Stimulated activated CD4-positive, alpha-beta T cell treated with anti-CD3 and anti-CD28 coated beads, Interleukin-4, amount 100 ng/mL, for 24 hours (primary cell): ENCODE measurements around the gene PFKFB3.
"Not testable (repeated sequence)": the region's sequence is repeated elsewhere in the genome, so short reads cannot be mapped to it uniquely, and the experiment has no call there.

Experiments used
- DNase-seq: peaks from one replicate; pipeline ENCODE4 v3.0.0-alpha.2; 2020

The PFKFB3 gene

DNA sequence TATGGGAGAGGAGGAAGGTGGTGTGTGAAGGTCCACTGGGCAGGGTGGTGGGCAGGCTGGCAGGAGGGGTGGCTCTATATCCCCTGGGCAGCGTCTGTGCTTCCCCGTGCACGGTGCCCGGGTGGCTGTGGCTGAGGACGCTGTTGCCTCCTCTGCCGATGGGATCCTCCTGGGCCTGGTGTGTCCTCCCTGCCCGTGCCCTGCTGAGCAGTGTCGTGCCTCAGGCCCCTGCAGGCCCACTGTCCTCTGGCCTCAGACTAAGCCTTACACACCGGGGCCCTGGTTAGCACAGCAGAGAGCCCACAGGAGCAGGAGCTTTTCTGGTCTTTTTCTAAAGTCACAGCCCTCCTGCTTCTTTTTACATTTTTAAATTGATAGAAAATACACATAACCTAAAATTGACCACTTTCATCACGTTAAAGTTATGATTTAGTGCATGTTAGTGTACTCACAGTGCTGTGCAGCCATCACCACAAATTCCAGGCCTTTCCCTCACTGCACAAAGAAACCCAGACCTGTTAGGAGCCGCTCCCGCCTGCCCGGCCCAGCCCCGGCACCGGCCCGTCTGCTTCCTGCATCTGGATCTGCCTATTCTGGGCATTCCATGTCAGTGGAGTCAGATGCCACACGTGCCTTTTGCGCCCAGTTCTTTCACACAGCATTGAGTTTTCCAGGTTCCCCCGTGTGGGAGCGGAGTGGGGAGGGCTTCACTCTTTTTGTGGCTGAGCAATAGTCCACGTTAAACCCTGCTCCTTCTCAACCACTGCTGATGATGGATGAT, 19.4 kb downstream of the PFKFB3 start:
- DNase-seq, result no peak

DNA sequence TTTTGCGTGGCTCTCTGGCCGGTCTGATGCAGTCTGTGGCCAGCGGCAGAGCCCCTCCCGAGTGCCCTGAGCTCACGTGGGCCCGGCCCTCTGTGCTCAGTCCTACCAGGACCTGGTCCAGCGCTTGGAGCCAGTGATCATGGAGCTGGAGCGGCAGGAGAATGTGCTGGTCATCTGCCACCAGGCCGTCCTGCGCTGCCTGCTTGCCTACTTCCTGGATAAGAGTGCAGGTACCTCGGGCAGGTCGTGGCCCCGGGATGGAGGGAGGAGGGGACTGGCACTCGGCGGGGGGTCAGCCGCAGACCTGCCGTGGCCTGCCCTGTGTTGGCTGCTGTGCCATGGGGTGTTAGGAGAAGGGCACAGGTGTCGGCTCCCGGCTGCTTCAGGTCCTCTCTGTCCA, 20.0 kb downstream of the PFKFB3 start:
- no peak for DNase-seq

DNA sequence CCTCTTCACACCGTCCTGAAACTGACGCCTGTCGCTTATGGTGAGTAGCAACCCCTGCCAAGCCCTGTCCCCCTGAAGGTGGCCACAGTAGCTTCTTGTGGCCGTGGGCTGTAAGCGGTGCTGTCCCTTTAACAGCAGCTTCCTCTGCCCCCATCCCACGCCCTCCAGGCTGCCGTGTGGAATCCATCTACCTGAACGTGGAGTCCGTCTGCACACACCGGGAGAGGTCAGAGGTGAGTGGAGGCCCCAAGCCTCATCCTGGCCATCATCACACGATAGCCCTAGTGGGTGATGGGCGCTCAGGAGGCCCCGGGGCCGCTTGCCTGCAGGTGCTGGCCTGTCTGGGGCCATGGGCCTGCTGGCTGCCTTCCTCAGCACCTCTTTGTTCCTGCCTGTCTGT, 21.2 kb downstream of the PFKFB3 start:
- DNase-seq, result no peak

DNA sequence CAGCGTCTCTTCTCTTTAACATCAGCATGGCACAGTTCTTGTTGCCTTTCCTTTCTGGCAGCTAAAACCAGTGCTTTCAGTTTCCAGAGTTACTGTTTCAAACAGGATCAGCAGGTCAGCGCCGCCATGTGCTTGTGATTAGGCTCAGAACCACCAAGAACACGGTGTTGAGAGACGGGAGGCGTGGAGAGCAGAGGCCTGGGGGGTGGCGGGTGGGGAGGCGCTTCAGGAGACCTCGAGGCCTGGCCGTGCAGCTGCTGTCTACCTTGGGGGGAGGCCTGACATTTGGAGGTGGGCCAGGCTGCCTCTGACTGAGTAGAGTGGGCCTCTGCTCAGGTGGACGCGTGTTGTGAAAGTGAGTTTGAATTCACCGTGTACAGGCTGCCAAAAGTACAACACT, 22.0 kb downstream of the PFKFB3 start:
- no peak for DNase-seq

DNA sequence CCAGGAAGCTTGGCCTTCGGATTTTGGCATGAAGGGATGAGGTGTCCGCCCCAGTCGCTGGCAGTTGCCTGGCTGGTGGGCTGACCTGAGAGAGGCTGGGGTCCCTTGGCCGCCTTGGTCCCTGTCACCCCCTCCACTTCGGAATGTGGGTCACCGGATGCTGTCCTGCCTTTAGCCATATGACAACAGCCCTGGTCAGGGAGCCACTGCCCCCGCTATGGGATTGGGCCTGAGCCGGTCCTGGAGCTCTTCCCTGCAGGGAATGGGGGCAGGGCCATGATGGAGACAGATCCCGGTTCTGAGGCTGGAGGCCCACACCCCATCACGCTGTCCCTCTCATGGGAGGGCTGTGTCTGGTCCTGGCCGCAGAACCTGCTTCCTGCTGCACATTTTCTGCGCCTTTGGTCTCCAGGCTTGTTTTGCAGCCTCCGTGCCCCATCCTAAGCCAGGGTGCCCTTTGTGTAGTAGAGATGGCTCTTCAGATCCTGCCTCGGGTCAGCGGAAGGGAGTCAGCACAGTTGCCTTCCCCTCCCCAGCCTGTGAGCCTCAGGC, 22.6 kb downstream of the PFKFB3 start:
- no peak for DNase-seq

DNA sequence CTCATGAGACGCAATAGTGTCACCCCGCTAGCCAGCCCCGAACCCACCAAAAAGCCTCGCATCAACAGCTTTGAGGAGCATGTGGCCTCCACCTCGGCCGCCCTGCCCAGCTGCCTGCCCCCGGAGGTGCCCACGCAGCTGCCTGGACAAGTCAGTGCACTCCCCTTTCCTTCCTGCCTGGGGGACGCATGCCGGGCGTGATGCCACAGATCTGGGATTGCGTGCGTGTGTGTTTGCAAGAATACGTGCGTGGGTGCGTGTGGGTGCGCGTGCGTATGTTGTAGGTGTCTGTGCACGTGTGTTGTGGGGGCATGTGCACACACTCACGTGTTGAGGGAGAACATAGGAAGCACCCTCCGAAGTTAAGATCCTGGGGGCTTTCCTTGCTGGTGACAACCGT, 23.5 kb downstream of the PFKFB3 start:
- DNase-seq, result no peak

DNA sequence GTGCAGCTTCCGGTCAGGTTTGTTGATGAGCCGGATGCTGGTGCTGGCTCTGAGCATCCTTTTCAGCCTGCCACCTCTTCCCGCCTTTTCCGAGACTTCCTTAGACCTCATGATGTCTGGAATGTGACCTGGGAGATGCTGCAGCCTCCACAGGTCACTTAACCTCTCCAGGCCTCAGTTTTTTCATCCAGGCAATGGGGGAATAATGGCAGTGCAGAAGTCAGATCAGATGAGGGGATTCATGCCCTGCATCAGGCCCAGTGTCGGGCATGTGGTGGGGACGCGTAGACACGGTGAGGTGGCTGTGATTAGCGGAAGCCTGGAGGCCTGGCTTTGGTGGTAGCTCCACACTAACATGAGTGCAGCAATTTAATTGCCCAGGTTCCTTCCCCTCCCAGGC, 24.6 kb downstream of the PFKFB3 start:
- no peak for DNase-seq

DNA sequence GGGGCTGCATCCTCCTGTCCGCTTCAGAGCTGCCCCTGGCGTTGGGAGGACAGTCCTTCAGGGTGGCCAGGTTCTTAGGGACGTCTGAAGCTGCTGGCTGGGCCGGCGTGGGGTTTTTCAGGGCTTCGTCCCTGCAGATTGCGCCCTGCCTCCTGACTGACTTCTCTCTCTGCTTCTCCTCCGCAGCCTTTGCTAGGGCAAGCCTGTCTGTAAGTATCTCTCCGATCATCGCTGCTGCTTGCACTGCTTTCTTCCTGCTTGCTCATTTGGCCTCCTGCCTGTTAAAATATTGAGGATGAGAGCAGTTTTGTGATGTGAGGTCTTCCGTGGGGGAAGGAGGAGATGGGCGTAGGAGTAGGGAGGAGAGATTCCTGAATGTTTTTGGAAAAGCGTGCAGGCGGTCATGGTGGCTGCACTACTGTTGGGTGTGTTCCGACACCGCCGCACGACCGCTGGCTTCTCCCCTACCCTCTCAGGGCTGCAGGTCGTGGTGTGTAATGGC, 25.3 kb downstream of the PFKFB3 start:
- no peak for DNase-seq

DNA sequence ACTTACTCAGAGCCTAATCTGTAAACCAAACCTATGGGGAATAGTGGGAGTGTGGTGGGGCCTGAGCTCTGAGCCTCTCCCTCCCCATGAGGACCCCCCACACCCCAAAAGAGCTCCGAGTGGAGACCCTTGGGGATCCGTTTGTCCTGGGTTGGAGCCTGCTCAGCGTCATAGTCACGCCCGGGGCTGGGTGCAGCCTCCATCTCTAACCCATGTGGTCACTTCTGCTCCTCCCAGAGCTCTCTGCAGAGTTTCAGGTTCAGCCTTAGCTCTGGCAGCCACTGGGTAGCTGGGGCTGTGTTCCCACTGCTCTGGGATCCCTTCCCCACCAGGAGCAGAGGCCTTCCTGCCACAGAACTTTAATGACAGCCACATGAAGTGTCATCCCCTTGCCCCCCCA, 25.9 kb downstream of the PFKFB3 start:
- DNase-seq, result no peak

DNA sequence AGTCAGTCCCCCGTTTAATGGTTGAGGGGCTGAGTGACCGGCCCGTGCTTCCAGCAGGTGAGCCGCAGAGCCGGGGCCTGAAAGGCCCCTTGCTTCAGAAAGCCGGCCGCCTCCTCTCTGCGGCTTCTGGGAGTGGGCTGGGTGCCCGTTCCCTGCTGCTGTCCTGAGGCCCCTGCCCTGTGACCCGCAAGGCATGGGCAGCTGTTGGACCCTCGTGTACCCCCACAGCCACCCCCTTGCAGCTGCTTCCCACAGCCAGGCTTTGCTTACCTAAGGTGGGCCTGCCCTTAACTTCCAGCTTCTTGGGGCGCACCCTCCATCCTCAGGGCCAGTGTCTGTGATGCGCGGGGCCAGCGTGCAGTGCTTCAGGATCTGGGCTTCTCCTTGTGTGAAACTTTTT, 26.6 kb downstream of the PFKFB3 start:
- no peak for DNase-seq

DNA sequence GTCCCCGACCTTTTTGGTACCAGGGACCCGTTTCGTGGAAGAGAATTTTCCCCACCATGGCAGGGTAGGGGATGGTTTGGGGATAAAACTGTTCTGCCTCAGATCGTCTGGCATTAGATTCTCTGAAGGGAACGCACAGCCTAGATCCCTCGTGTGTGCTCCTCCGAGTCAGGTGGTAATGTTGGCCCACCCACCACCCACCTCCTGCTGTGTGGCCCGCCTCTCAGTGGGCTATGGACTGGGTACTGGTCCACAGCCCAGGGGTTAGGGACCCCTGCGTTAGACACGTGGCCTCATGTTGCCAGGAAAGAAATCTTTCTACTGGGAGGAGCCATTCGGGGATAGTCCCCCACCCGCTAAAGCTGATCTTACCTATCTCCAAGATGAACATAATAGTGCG, 27.0 kb downstream of the PFKFB3 start:
- DNase-seq, result no peak

DNA sequence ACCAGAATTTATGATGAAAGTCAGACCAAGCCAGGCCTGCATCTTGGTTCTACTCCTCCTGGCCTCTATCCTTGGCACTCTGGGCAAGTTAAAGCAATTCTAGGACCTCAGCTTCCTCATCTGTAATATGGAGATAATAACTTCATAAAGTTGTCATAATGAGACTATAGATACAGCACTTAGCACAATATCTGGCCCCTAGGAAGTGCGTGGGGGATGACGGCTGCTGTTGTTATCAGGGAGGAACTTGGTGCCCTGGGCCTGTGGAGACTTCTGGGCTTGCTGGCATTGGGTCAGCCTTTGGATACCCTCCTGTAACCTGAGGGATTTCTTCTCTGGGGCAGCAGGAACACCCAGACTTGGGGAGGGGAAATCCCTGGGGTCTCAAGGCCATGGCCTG, 27.6 kb downstream of the PFKFB3 start:
- no peak for DNase-seq

DNA sequence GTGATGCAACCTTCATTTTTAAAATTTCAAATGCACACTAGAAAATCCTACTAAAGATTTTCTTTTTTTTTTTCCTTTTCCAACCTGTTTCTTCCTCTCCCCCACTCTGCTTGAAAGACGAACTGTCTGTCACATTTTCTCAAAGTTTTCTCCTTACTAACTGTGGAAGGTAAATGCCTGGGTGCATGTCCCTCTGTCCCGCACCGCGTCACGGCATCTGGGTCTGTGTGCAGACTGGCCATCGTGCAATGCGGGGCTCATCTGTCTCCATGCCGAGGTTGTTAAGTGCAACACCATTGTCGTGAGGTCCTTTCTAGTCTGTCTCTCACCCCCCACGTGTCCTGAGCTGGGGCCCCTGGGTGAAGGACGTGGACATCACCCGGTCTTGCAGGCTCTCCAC, 28.4 kb downstream of the PFKFB3 start:
- DNase-seq, result no peak

DNA sequence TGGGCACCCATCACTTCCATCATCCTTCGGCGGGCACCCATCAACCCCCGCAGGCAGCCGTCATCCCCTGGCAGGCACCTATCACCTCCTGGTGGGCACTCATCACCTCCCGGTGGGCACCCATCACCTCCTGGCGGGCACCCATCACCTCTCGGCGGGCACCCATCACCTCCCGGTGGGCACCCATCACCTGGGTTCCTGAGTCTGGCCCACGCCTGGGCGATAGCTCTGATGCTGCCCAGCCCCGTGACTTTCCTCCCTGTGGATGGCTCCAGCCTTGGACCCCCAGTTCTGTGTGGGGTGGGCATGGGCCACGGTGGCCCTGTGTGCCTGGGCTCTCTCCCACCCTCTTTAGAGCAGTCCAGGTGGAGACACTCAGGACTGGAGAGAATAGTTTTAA, 29.0 kb downstream of the PFKFB3 start:
- DNase-seq, result no peak

DNA sequence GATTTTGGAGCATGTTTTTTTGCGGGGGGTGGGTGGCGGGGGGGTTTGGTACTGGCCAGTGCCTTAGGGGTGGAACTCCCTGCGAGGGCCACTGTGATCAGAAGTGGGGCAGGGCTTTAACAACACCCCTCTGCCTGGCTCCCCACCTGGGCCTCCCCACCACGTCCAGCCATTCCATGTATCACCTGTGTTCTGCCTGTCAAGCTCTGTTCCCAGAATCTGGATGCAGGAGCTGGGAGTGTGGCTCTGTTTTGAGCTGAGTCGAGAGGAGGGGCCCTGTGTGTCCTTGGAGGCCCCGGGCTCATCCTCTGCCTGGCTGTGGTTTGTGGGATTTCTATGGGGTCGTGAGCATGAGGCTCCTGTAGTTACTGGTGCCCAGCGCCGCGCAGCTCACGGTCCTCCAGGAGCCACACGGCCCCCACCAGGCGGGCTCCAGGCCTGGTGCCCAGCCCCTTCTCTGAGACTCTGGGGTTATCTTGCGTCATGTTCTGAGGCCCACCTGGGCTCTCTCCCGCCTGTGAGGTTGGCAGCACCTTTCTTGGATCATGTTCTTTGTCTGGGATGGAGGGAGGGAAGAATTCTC, 29.6 kb downstream of the PFKFB3 start:
- no peak for DNase-seq

DNA sequence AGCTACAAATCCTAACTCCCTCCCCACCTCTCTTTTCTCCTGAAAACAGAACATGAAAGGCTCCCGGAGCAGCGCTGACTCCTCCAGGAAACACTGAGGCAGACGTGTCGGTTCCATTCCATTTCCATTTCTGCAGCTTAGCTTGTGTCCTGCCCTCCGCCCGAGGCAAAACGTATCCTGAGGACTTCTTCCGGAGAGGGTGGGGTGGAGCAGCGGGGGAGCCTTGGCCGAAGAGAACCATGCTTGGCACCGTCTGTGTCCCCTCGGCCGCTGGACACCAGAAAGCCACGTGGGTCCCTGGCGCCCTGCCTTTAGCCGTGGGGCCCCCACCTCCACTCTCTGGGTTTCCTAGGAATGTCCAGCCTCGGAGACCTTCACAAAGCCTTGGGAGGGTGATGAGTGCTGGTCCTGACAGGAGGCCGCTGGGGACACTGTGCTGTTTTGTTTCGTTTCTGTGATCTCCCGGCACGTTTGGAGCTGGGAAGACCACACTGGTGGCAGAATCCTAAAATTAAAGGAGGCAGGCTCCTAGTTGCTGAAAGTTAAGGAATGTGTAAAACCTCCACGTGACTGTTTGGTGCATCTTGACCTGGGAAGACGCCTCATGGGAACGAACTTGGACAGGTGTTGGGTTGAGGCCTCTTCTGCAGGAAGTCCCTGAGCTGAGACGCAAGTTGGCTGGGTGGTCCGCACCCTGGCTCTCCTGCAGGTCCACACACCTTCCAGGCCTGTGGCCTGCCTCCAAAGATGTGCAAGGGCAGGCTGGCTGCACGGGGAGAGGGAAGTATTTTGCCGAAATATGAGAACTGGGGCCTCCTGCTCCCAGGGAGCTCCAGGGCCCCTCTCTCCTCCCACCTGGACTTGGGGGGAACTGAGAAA, 30.4 kb downstream of the PFKFB3 start:
- no peak for DNase-seq

DNA sequence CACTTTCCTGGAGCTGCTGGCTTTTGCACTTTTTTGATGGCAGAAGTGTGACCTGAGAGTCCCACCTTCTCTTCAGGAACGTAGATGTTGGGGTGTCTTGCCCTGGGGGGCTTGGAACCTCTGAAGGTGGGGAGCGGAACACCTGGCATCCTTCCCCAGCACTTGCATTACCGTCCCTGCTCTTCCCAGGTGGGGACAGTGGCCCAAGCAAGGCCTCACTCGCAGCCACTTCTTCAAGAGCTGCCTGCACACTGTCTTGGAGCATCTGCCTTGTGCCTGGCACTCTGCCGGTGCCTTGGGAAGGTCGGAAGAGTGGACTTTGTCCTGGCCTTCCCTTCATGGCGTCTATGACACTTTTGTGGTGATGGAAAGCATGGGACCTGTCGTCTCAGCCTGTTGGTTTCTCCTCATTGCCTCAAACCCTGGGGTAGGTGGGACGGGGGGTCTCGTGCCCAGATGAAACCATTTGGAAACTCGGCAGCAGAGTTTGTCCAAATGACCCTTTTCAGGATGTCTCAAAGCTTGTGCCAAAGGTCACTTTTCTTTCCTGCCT, 31.1 kb downstream of the PFKFB3 start:
- no peak for DNase-seq

DNA sequence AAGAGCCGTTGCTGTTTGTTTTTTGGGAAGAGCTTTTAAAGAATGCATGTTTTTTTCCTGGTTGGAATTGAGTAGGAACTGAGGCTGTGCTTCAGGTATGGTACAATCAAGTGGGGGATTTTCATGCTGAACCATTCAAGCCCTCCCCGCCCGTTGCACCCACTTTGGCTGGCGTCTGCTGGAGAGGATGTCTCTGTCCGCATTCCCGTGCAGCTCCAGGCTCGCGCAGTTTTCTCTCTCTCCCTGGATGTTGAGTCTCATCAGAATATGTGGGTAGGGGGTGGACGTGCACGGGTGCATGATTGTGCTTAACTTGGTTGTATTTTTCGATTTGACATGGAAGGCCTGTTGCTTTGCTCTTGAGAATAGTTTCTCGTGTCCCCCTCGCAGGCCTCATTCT, 31.6 kb downstream of the PFKFB3 start:
- DNase-seq, result no peak

DNA sequence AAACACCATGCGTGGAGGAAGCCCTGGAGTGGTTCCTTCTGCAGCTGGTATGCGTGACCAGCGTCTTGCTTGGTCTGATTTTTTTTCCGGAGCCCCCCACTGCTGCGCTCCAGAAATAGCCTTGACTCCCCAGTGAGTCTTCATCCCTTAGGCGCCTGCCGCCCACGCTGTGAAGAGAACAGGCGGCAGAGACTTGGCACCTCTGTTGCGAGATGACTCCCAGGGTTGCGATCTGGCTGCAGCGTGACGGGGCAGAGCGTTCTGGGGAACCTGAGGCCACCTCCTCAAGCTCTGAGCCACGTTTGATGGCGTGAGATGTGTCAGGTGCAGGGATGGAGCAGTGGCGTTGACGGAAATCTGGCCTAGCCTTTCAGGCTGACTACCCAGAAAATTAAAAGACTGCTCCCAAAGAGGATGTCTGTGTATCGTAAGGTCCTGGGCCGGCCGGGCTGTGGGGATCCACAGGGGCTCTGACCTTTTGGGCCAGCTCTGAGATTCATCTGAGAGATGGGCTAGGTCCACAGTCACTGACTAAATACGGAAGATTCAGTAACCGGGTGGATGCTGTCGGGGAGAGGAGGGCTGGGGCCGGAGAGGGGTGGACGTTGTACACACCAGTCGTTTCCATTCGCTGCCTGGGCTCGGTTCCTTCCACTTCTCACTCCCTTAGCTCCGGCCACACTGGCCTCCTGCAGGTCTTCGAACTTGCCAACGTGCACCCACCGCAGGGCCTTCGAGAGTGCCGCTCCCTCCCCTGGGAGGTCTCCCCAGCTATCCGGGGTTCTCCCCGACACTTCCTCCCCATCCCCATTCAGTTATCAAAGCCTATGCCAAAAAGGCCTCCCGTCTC, 33.8 kb downstream of the PFKFB3 start:
- no peak for DNase-seq

DNA sequence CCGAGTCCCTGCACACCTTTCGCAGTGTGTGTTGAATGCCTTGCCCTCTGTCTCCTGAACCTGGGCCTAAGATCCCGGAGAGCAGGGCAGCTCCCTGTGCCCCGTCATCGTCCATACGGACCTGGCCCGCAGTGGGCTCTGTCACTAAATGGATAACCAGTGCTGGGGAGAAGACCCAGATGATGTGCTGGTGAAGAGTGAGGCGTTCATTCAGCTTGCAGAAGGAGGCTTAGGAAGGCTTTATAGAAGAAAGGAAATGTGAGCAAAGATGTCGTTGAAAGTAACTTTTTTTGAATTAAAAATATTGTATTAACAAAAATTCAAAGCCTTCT, 34.4 kb downstream of the PFKFB3 start:
- DNase-seq, result no peak

DNA sequence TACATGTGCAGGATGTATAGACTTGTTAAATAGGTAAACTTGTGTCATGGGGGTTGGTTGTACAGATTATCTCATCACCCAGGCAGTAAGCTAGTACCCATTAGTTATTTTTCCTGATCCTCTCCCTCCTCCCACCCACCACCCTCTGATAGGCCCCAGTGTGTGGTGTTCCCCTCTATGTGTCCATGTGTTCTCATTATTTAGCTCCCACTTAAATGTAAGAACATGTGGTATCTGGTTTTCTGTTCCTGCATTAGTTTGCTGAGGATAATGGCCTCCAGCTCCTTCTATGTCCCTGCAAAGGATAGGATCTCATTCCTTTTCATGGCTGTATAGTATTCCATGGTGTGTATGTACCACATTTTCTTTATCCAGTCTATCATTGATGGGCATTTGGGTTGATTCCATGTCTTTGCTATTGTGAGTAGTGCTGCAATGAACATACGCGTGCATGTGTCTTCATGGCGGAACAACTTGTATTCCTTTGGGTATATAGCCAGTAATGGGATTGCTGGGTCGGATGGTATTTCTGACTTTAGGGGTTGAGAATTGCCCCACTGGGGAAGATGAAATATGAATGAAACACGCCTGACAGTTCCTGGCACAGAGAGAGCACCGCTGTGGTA, 36.0 kb downstream of the PFKFB3 start:
- not testable (repeated sequence) for DNase-seq
